Inflammatory macrophage (primary cell): ENCODE results near the gene OSBP.
A peak's percentile ranks its signal among the peaks of the same experiment; 100 is the strongest.
"Not testable (repeated sequence)": the region's sequence is repeated elsewhere in the genome, so short reads cannot be mapped to it uniquely, and the experiment has no call there.

ENCODE experiments used
- DNase-seq, 2 donors: peaks; one replicate each; pipeline ENCODE4 v3.0.0-alpha.2; 2020 to 2022
- total RNA-seq, 18 experiments: gene quantifications; one replicate each; lab custom pipeline; 2026; ENCODE audit warnings: mixed read lengths in 6 of 18, inconsistent platforms in 2 of 18; lab: John Stamatoyannopoulos, UW

Gene OSBP
- 46.7 to 98.8 (median 67.2) reads per million in 18 experiments for total RNA-seq

DNA sequence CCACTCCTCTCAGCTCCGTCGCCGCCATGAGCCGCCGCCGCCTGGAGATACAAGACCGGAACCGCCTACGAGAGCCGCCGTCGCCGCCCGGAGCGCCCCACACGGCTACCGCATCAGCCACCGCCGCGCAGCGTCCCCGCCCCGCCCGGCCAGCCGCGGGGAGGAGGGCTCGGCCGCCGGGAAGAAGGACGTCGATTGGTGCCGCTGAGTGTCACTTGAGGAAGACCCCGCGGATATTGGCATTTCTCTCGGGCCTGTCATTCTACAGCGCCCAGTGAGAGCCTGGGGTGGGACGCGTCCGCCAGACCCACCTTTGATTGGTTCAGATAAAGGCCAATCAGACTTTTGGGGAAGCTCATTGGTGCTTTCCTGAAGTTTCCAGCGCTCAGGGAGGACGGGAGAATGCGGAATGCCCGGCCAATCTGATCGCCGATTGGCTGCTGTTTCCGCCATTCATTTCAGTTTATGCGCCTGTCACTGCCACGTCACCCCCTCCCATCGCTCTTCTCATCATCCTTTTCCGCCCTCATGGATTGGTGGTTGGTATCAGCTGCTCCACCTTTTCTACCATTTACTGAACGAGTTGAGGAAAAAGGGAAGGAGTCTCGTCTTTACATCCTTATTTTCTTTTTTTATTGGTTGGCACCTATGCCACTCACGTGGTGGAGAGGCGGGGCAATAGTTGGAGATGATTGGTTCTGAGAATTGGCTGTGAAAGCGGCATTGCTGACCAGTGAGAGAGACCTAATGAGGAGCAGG lies at the start of gene OSBP:
TSS of gene OSBP (minus strand) at position 138 of the 759 bp plus-strand sequence. CDS start at position 28, 110 bp downstream.
- DNase-seq = peak; percentile 100

DNA sequence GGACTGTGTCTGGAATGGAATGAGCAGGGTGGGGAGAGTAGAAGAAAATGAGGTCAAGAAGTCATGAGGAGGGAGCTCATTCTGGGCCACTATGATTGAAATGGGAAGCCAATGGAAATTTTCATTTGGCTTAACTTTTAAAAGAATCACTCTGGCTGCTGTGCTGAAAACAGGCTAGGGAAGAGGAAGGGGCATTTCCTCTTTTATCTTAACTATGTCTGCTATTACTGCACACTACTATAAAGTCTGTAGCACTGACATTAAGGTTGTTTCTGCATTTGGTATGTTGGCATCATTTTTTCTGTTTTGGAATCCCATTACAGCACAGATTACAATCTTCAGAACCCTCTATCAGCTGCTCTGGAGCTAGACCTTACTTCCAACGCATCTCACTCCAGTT lies 45.0 kb upstream of the OSBP start:
- peak; percentile 57 to 72 for DNase-seq

DNA sequence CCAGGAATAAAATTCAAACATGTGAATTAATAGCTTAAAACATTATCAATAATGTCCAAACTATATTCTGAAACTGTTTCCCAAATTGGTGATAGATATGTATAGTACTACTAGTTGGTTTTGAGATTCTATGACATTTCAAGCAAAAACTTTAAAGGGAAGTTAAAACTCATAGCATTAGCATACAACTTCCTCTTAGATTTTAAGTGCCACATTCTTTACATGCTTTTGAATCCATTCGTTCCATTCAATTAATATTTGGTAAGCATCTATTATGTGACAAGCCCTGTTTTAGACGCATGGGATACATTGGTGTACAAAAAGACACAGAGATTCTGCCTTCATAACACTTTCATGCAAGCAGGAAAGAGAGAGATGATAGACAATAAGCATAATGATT lies 44.4 kb upstream of the OSBP start:
- peak in 1 of 2 donors; percentile 37 for DNase-seq

- no peak for DNase-seq
Measured at GRCh38 chr11:59658036-59658435, 42.5 kb upstream of the OSBP start.

DNA sequence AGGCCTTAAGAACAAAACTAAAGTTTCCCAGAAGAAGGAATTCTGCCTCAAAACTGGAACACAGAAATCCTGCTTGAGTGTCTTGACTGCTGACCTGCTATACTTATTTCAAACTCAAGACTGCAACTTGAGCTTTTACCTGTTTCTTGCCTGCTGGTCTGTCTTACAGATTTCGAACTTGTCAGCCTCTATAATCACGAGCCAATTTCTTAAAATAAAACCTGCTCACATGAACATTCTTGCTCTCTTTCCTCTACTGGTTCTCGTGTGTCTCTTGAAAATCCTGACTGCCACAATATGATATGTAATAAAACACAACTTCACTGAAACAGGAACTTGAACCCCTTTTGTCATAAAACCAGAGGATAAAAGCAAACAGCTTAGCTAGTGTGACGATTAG lies 39.3 kb upstream of the OSBP start:
- no peak for DNase-seq

- peak; percentile 73 to 84 for DNase-seq
Measured at GRCh38 chr11:59647245-59647980, 31.8 kb upstream of the OSBP start.

- no peak for DNase-seq
Measured at GRCh38 chr11:59644528-59644927, 29.0 kb upstream of the OSBP start.

GRCh38 chr11:59643390-59643789 lies 27.8 kb upstream of the OSBP start:
- no peak for DNase-seq

DNA sequence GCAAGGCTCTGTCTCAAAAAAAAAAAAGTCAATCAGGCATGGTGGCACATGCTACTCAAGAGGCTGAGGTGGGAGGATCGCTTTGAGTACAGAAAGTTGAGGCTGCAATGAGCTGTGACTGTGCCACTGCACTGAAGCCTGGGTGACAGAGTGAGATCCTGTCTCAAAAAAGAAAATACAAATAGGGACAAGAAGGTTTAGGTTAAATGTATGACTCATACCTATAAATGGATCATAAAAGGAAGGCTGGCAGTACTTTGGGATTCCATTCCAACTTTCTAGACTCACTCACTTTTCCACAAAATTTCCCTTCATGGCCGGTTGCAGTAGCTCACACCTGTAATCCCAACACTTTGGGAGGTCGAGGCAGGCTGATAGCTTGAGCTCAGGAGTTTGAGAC lies 25.6 kb upstream of the OSBP start:
- DNase-seq = no peak

DNA sequence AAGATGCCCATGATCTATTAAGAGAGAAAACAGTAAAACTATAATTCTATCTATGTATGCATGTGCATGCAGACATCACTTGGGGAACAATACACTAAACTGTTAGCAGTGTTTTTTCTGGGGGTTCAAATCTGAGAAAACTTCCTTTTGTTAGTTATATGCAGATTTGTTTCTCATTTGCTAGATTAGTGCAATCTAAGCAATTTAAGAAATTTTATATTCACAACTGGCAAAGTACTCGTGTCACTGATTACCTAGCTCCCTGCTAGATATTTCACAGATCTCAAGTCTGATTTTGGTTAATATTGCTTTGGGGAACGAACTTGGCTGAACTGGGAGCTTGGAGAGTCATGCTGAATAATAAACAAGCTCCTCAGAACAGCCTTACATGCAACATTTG lies 14.9 kb upstream of the OSBP start:
- no peak for DNase-seq

GRCh38 chr11:59629996-59630395 lies 14.4 kb upstream of the OSBP start:
- DNase-seq = no peak

DNA sequence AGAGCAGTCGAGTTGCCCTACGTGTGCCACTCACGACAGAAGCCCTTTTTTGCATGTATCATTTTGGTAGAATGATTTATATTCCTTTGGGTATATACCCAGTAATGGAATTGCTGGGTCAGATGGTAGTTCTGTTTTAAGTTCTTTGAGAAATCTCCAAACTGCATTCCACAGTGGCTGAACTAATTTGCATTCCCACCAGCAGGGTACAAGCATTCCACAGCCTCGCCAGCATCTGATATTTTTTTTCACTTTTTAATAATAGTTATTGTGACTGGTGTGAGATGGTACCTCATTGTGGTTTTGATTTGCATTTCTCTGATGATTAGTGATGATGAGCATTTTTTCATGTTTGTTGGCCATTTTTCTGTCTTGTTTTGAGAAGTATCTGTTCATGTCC lies 11.4 kb upstream of the OSBP start:
- not testable (repeated sequence) for DNase-seq

DNA sequence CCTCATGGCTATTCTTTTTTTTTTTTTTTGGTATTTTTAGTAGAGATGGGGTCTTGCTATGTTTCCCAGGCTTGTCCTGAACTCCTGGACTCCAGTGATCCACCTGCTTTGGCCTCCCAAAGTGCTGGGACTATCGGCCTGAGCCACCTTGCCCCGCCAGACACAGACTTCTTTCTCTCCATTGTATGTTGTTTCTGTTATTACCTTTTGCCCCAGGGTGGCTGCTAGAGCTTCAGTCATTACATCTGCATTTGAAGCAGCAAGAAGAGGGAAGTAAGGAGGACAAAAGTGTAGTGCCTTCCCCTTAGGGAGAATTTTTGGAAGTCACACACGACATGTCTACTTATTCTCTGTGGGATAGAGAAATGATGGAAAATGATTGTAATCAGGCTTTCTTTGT lies 10.1 kb upstream of the OSBP start:
- DNase-seq = no peak

DNA sequence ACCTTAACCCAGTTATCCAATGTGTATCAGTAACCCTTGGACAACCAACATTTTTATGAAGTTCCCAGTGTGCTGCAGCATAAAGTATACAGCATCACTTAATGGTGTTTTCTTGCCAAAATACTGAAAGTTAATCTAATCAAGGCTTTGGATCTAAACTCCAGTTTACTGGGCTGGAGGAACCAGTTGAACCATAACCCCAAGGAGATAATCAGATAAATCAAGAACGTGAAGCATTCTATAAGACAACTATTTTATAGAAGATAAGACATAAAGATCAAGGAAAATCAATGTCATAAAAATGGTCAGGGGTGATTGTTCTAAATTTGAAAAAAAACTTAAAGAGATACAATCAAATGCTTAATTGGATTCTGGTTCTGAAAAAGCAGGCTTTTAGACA lies 2.3 kb upstream of the OSBP start:
- no peak for DNase-seq

DNA sequence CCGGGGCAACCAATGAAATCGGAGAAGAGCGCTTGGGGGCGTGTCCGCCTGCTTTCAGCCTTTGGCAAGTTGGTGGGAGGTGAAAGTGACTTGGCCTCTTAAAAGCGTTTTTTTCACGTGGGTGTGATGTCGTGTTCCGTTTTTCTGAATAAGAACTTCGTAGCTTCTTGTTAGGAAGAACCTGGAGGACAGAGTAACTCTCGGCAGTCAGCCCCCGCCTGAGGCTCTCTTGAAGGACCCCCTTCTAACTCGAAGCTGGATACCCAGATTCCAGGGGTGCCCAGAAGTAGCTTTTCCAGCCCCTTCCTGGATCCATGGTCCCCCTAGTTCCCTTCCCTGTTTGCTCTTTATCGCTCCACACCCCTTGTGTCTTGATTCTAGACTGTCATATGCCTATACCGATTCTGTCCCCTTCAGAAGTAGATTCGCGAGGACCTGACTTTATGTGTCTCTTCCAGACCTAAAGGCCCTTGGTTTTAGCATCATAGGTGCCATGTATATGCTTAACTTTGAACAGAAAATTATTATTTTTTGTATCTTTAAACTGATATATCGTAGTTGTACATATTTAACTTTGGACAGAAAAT lies 915 bp upstream of the OSBP start:
- DNase-seq = peak in 1 of 2 donors; percentile 100

GRCh38 chr11:59615120-59615636 lies 396 bp downstream of the OSBP start:
- DNase-seq = peak in 1 of 2 donors; percentile 8

- DNase-seq = peak in 1 of 2 donors; percentile 4
Measured at GRCh38 chr11:59614277-59615119, 1.1 kb downstream of the OSBP start.

DNA sequence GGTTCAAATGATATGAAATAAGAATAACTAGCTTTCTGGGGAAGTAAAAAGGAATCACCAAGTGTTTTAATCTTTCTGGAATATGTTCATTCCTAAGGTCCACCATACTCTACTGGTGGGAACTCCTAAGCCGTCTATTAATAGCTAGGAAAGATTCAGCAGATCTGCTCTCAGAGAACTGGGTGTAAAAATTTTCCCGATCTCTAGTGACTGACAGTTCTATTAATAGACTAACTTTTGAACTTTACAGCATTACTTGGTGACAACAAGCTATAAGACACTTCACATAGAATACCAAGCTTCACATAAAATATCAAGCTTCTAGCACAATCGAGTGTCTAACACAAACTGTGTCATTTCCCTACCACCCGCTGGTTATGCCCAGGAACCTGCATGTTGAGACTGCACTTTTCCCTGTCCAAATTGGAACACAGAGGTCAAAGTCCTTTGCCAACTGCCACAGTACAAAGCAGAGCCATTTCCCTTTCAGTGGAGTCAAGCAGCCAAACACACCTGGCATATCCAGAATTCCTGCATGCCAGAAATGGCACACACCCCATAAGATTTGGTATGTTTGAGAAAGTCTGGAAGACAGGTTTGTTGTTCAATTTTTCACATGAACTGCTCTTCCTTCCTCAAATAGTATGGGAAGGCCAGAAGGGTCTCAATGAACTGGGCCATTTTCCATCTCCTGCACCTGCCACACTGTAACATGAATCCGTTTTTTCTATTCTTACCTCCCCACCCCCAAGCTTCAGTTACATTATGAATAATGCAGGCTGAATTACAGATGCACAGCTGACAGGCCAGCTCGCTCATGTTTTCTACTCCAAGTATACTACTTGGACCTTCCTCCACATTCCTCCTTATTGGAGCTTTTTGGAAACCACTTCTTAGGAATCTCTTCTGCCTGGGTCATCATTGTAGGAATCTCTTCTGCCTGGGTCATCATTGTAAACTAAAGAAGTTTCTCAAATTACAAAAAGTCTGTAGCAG lies 3.7 kb downstream of the OSBP start:
- no peak for DNase-seq

- no peak for DNase-seq
Measured at GRCh38 chr11:59610289-59610688, 5.3 kb downstream of the OSBP start.

GRCh38 chr11:59607703-59608454 lies 7.7 kb downstream of the OSBP start:
- no peak for DNase-seq
